GM18867 (cell line): ENCODE data around the gene ACAP1.

ENCODE experiments used
- ATAC-seq: cut with Tn5 transposase; IDR thresholded peaks from one replicate; pipeline ENCODE4 v1.9.1; 2021; ENCODE audit warnings: mild to moderate bottlenecking, moderate library complexity; ENCODE audit not compliant: unreplicated experiment

Gene ACAP1

GRCh38 chr17:7383742-7384488 lies 47.6 kb downstream of the ACAP1 start:
- peak; percentile 81 for ATAC-seq

- no peak for ATAC-seq
Observed at GRCh38 chr17:7384489-7385081, 48.3 kb downstream of the ACAP1 start.

GRCh38 chr17:7388856-7389255 lies 52.5 kb downstream of the ACAP1 start:
- ATAC-seq: no peak

GRCh38 chr17:7389924-7390910 lies 53.9 kb downstream of the ACAP1 start:
- no peak for ATAC-seq

- ATAC-seq: no peak
Observed at GRCh38 chr17:7391307-7391706, 55.0 kb downstream of the ACAP1 start.

- ATAC-seq: no peak
Observed at GRCh38 chr17:7392696-7393612, 56.6 kb downstream of the ACAP1 start.

GRCh38 chr17:7393613-7394451 lies 57.5 kb downstream of the ACAP1 start:
- peak; percentile 32 for ATAC-seq

- ATAC-seq: peak; percentile 83
Observed at GRCh38 chr17:7394452-7395191, 58.3 kb downstream of the ACAP1 start, which contains the start of gene PLSCR3. Gene PLSCR3 (minus strand): TSS chr17:7394525. CDS start chr17:7394110, 415 bp downstream.

GRCh38 chr17:7396147-7396546 lies 59.8 kb downstream of the ACAP1 start:
- no peak for ATAC-seq

- ATAC-seq: no peak
Observed at GRCh38 chr17:7398612-7399011, 62.3 kb downstream of the ACAP1 start.
